Karpas-422 (cell line): ENCODE measurements around the gene TES. TPM values are rescaled to one million over a fixed set of nuclear protein-coding genes. Genes with fewer than 3 reads are reported as not detected.

ENCODE experiments used
- DNase-seq: peaks from one replicate; pipeline ENCODE4 v3.0.0-alpha.2; 2015
- H2AFZ ChIP-seq: fragments of 200-600 bp; sonication (generic); 2 replicates; pipeline ENCODE4 v1.6.1; 2014; ENCODE audit warnings: antibody characterized with exemption, low read length, mixed read lengths
- H3K27ac ChIP-seq: fragments of 200-600 bp; sonication (generic); 2 replicates; pipeline ENCODE4 v1.5.1; 2014; ENCODE audit warnings: mild to moderate bottlenecking, low read length, moderate library complexity
- H3K27me3 ChIP-seq: fragments of 200-600 bp; sonication (generic); 2 replicates; pipeline ENCODE4 v1.6.1; 2014; ENCODE audit warnings: low read length, mixed read lengths
- H3K36me3 ChIP-seq: fragments of 200-600 bp; sonication (generic); 2 replicates; pipeline ENCODE4 v1.6.1; 2014; ENCODE audit warnings: low read length, mixed read lengths; ENCODE audit not compliant: insufficient read depth
- H3K4me1 ChIP-seq: fragments of 200-600 bp; sonication (generic); 2 replicates; pipeline ENCODE4 v1.6.1; 2014; ENCODE audit warnings: mild to moderate bottlenecking, low read length, mixed read lengths
- H3K4me2 ChIP-seq: fragments of 200-600 bp; sonication (generic); 2 replicates; pipeline ENCODE4 v1.6.1; 2014; ENCODE audit warnings: low read length, low read depth, mild to moderate bottlenecking; ENCODE audit not compliant: poor library complexity, severe bottlenecking
- H3K4me3 ChIP-seq: fragments of 200-600 bp; sonication (generic); 2 replicates; pipeline ENCODE4 v1.5.1; 2014; ENCODE audit warnings: mild to moderate bottlenecking, antibody characterized with exemption, low read length, mixed read lengths
- H3K79me2 ChIP-seq: fragments of 200-600 bp; sonication (generic); 2 replicates; pipeline ENCODE4 v1.6.1; 2014; ENCODE audit warnings: mild to moderate bottlenecking, low read length, mixed read lengths
- H3K9ac ChIP-seq: fragments of 200-600 bp; sonication (generic); 2 replicates; pipeline ENCODE4 v1.6.0; 2014; ENCODE audit warnings: low read length
- H3K9me2 ChIP-seq: fragments of 200-600 bp; sonication (generic), shearing (Covaris generic); replicated peaks from 2 replicates; pipeline ENCODE4 v1.6.0; 2014; ENCODE audit warnings: mild to moderate bottlenecking, low read length, moderate library complexity; ENCODE audit not compliant: insufficient read depth
- H3K9me3 ChIP-seq: fragments of 300-700, 200-600 bp; sonication (generic); 2 replicates; pipeline ENCODE4 v1.6.1; 2014; ENCODE audit warnings: low read length, mixed read lengths
- H4K20me1 ChIP-seq: fragments of 200-600 bp; sonication (generic); 2 replicates; pipeline ENCODE4 v1.6.1; 2014; ENCODE audit warnings: mild to moderate bottlenecking, antibody characterized with exemption, low read length, low read depth; ENCODE audit not compliant: insufficient read depth
- total RNA-seq: library from RNA; depleted of rRNA; stranded (reverse); fragments of >200 nt; shearing (Covaris generic); gene quantifications from 2 replicates; pipeline ENCODE4 v1.2.3, GENCODE V29; 2014; ENCODE audit warnings: low replicate concordance

TES gene
- total RNA-seq, 1 experiment from 2014 or later = not detected

DNA sequence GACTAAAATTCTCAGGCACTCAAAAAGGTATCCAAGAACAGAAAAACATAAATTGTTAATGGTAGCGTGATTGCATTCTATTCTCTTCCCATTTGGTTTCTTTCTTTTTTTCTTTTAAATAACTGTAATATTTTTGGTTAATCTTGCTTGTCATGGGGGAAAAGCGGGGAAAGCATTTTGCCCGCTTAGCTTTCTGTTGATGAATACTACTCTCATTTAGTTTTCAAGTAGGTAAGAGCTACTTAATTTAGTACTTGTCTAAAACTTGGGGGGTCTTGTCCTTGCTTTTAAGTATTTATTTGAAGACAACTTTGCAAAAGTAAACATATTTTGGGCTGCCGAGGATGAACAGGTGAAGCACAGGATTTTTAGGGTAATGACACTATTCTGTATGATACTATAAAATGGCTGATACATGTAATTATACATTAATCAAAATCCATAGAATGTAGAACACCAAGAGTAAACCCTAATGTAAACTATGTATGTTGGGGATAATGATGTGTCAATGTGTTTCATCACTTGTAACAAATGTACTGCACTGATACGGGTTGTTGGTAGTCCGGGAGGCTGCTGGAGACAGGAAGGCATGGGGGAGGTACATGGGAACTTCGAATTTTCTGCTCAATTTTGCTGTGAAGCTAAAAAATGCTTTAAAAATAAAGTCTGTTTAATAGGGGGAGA is 1.7 kb downstream of the TES start:
- Histone ChIP-seq H3K27ac (no peak overlapping the region), H3K9me2 (no peaks in the 10 kb centered on the region), H2AFZ (no peak overlapping the region), H3K36me3 (no peaks in the 10 kb centered on the region), H3K9me3 (no peaks in the 10 kb centered on the region), H3K4me2 (no peak overlapping the region), H3K9ac (no peak overlapping the region), H4K20me1 (no peaks in the 10 kb centered on the region), H3K4me3 (no peak overlapping the region), H3K4me1 (peaks cover 10% of the 10 kb centered on the region), H3K79me2 (no peaks in the 10 kb centered on the region), H3K27me3 (no peaks in the 10 kb centered on the region)
- no peak for DNase-seq

DNA sequence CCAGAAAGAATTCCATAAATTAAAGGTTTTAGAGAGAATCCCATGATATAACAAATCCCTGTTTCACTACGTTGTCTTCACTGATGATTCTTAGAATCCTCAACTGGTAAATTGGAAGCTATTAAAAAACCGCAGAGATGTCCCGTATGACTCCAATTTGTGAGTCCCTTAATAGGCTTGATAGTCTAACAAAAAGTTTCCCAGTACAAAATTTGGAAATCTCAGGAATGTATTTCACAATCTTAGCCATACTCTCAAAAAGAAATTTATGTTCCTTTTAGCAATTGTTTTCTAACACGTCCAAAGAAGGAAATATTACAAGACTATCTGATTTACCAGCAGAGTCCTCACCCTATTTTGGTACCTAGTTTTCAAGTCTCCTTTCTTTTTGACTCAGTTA is 2.5 kb downstream of the TES start:
- peaks cover 10% of the 10 kb centered on the region for H3K4me1 ChIP-seq
- no peaks in the 10 kb centered on the region for H3K9me3 ChIP-seq
- H3K4me3 ChIP-seq = no peak overlapping the region
- H3K27ac ChIP-seq = no peak overlapping the region
- no peak overlapping the region for H2AFZ ChIP-seq
- no peaks in the 10 kb centered on the region for H3K79me2 ChIP-seq
- no peaks in the 10 kb centered on the region for H4K20me1 ChIP-seq
- H3K27me3 ChIP-seq = no peaks in the 10 kb centered on the region
- no peak overlapping the region for H3K4me2 ChIP-seq
- no peaks in the 10 kb centered on the region for H3K36me3 ChIP-seq
- H3K9me2 ChIP-seq = no peaks in the 10 kb centered on the region
- no peak for DNase-seq
- H3K9ac ChIP-seq = no peak overlapping the region

DNA sequence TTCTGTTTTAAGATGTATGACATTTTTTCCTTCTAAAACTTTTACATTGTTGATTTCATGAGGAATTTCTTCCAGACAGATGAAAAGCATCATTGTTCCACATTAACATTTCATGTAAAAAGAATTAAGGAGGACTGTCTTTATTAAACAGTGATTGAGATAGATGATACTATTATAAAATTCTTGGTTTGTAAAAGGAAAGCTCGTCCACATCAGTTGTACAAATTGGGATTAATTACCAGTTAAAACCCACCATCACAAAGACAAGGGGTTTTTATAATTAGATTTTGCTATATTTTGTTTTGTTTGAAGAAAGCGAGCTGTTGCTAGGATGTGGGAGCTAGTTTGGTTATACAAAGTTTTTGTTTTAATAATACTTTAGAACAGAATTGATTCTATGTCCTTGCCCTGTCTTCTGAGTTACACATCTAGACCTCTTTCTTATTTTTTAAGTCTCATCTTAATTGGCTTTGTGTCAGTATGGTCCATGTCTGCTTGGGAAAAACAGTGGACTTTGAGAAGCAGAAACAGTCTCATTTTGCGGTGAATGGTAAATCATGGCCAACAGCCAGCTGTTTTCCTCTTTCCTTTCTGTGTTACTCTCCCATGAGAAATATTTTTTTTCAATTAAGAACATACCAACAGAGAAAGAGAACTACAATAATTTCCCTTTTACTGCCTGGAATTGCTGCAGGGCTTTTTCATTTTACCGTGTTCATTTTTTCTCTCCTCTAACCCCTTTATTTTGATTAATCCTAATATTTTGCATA is 3.2 kb downstream of the TES start:
- Histone ChIP-seq H3K4me2 (no peak overlapping the region), H3K9me3 (no peaks in the 10 kb centered on the region), H3K4me1 (peaks cover 10% of the 10 kb centered on the region), H3K4me3 (no peak overlapping the region), H3K79me2 (no peaks in the 10 kb centered on the region), H3K27me3 (no peaks in the 10 kb centered on the region), H3K36me3 (no peaks in the 10 kb centered on the region), H2AFZ (no peak overlapping the region), H4K20me1 (no peaks in the 10 kb centered on the region), H3K27ac (no peak overlapping the region), H3K9me2 (no peaks in the 10 kb centered on the region), H3K9ac (no peak overlapping the region)
- DNase-seq = no peak

DNA sequence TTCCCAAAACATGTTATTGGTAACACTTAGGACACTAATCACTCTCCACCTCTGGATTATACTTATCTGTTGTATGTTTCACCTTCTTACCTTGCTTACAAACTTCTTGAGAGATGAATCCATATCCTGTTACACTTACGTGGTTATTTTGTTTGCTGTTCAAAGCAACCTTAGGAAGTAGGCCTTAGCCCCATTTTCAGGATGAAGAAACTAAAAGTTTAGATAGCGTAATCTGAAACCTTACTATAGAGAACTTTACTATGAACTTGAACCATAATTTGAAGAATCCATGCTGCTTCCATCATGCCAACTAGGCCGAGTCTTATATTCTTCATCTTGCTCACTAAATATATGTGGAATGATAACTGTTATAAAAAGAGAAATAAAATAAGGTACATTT is 4.6 kb downstream of the TES start:
- no peak overlapping the region for H3K4me2 ChIP-seq
- no peak overlapping the region for H3K4me3 ChIP-seq

DNA sequence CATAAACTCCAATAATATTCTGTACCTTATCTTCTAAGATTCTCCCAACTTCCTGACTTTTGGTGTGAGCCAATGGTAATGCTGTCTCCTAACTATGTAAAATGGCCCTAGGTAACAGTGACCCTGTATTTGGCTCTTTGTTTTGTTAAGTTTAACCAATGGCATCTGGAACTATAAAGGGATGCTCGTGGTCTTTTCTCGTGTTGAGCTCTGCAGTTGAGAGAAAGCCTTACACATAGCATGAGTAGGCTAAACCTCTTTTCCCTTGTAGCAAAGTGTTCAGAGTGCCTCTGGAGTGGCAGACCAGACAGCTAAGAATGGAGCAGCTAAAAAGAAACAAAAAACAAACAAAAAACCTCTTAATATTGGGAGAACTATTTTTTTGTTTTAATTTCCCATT is 5.2 kb downstream of the TES start:
- Histone ChIP-seq H3K4me1 (peaks cover 10% of the 10 kb centered on the region), H3K9ac (no peak overlapping the region), H3K79me2 (no peaks in the 10 kb centered on the region), H4K20me1 (no peaks in the 10 kb centered on the region), H3K36me3 (no peaks in the 10 kb centered on the region), H3K9me3 (no peaks in the 10 kb centered on the region), H3K4me2 (no peak overlapping the region), H3K27ac (no peak overlapping the region), H3K9me2 (no peaks in the 10 kb centered on the region), H3K27me3 (no peaks in the 10 kb centered on the region), H2AFZ (no peak overlapping the region), H3K4me3 (no peak overlapping the region)
- no peak for DNase-seq

More for the DNA sequence above, 4.6 kb downstream of the TES start:
- DNase-seq = no peak
- H3K27ac ChIP-seq = no peak overlapping the region
- H3K4me1 ChIP-seq = peaks cover 10% of the 10 kb centered on the region
- H3K79me2 ChIP-seq = no peaks in the 10 kb centered on the region
- H3K36me3 ChIP-seq = no peaks in the 10 kb centered on the region
- H3K9ac ChIP-seq = no peak overlapping the region
- no peaks in the 10 kb centered on the region for H4K20me1 ChIP-seq
- no peaks in the 10 kb centered on the region for H3K27me3 ChIP-seq
- H3K9me3 ChIP-seq = no peaks in the 10 kb centered on the region
- H3K9me2 ChIP-seq = no peaks in the 10 kb centered on the region
- H2AFZ ChIP-seq = no peak overlapping the region

DNA sequence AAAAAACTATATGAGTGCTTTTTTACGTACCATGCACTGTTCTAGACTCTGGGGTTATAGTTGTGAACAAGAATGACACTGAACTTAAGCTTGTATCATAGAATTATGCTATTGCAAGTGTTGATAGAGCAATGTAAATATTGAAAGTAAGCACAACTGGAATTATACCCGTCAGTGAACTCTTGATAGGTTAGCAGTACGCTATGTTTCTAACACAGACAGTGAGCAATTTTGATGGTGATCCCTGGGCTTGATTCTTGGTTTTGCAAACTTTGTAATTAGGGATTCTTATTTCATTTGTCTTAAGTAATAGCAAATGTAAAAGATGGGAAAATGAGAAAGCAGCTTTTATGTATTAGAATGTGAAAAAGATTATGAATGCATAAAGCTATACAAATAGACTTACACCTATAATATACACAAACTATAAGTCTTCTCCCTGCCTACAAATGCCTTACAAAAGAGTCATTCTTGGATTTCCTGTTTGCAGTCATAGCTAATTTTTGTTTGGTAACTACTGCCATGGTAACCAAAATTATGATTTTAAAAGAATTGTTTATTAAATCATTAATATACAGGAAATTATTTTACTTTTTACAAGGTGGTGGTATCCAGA is 6.7 kb downstream of the TES start:
- H3K27me3 ChIP-seq = no peaks in the 10 kb centered on the region
- no peak overlapping the region for H2AFZ ChIP-seq
- no peak overlapping the region for H3K9ac ChIP-seq
- DNase-seq = no peak
- H3K36me3 ChIP-seq = no peaks in the 10 kb centered on the region
- no peaks in the 10 kb centered on the region for H3K9me2 ChIP-seq
- no peak overlapping the region for H3K4me3 ChIP-seq
- no peaks in the 10 kb centered on the region for H4K20me1 ChIP-seq
- H3K4me1 ChIP-seq = no peaks in the 10 kb centered on the region
- no peak overlapping the region for H3K4me2 ChIP-seq
- no peak overlapping the region for H3K27ac ChIP-seq
- H3K79me2 ChIP-seq = no peaks in the 10 kb centered on the region
- no peaks in the 10 kb centered on the region for H3K9me3 ChIP-seq

DNA sequence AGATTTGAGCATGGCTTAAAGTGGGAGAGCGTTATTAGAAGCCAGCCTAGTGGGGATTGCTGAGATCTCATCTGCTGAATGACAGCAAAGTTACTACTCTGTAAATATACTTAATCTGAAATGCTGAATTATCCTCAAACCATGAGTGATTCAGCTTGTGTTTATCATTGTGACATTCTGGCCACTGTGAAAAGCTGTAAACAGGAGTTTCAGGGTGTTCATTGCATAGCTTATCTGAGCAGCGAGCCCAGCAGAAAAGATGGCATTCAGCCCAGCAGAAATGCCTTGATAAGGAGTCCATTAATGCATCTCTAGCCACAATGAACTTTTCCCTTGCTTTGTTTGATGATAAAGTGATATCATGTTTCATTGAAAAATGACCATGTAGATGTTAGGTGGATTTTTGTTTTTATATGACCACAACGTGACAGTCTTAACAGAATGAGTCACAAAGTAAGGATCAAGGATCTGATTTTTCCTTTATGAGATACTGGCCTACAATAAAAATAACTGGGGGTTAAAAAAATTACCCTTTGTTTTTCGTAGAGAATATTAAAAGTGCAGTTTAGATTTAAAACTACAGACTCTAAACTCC is 7.8 kb downstream of the TES start:
- H3K4me1 ChIP-seq = no peaks in the 10 kb centered on the region
- H3K4me2 ChIP-seq = no peak overlapping the region

DNA sequence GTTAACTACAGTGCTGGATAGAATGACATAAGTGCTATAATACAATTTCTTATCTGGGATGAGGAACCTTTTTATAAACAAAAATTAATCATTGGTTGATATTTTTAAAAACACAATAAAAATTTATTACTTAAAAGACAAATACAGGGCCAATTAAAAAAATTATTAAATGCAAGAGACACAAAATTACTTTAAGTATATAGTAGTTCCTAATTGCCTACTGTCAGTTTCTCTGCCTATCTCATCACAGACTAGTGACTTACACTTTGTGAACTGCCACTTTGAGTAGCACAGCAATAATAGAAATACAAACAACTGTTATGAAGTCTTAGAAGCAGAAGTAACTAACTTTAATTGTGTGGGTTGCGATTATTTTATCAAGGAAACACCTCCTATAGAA is 8.4 kb downstream of the TES start:
- H3K79me2 ChIP-seq = no peaks in the 10 kb centered on the region
- no peaks in the 10 kb centered on the region for H4K20me1 ChIP-seq
- H3K4me3 ChIP-seq = no peak overlapping the region
- H3K36me3 ChIP-seq = no peaks in the 10 kb centered on the region
- no peak overlapping the region for H2AFZ ChIP-seq
- H3K9ac ChIP-seq = no peak overlapping the region
- H3K27me3 ChIP-seq = no peaks in the 10 kb centered on the region
- no peak overlapping the region for H3K27ac ChIP-seq
- no peaks in the 10 kb centered on the region for H3K9me3 ChIP-seq
- H3K9me2 ChIP-seq = no peaks in the 10 kb centered on the region
- DNase-seq = no peak
- H3K4me1 ChIP-seq = no peaks in the 10 kb centered on the region
- no peak overlapping the region for H3K4me2 ChIP-seq

More for the DNA sequence above, 7.8 kb downstream of the TES start:
- H2AFZ ChIP-seq = no peak overlapping the region
- no peaks in the 10 kb centered on the region for H3K9me3 ChIP-seq
- DNase-seq = no peak
- H3K27me3 ChIP-seq = no peaks in the 10 kb centered on the region
- no peak overlapping the region for H3K27ac ChIP-seq
- H4K20me1 ChIP-seq = no peaks in the 10 kb centered on the region
- no peak overlapping the region for H3K9ac ChIP-seq
- H3K9me2 ChIP-seq = no peaks in the 10 kb centered on the region
- no peaks in the 10 kb centered on the region for H3K79me2 ChIP-seq
- no peaks in the 10 kb centered on the region for H3K36me3 ChIP-seq
- H3K4me3 ChIP-seq = no peak overlapping the region
